ENCODE results near the gene AURKA.
"Not testable (repeated sequence)": the region's sequence is repeated elsewhere in the genome, so short reads cannot be mapped to it uniquely, and the experiment has no call there.

DNA sequence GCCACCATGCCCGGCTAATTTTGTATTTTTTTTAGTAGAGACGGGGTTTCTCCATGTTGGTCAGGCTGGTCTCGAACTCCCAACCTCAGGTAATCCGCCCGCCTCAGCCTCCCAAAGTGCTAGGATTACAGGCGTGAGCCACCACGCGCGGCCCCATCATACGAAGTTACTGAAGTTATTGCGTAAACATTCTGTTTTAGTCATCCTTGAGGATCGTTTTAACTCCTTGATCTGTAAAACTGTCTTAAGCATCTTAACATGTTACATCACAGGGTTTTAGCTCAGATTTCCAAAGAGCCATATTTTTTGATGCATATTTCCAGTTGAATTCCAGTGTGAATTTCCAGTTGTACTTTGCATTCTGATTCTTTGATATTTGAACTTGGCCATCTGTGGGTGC, 13.3 kb upstream of the AURKA start:
- not testable (repeated sequence) for TF ChIP-seq ZFP30, SNAI2, CSDC2, RARB (CRISPR knock-in tag; IDR thresholded peaks at IDR 0.05)
- TF ChIP-seq, protein P1, sequence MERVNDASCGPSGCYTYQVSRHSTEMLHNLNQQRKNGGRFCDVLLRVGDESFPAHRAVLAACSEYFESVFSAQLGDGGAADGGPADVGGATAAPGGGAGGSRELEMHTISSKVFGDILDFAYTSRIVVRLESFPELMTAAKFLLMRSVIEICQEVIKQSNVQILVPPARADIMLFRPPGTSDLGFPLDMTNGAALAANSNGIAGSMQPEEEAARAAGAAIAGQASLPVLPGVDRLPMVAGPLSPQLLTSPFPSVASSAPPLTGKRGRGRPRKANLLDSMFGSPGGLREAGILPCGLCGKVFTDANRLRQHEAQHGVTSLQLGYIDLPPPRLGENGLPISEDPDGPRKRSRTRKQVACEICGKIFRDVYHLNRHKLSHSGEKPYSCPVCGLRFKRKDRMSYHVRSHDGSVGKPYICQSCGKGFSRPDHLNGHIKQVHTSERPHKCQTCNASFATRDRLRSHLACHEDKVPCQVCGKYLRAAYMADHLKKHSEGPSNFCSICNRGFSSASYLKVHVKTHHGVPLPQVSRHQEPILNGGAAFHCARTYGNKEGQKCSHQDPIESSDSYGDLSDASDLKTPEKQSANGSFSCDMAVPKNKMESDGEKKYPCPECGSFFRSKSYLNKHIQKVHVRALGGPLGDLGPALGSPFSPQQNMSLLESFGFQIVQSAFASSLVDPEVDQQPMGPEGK (CRISPR knock-in tag; IDR thresholded peaks at IDR 0.05; ENCODE audit: borderline replicate concordance): not testable (repeated sequence)
- TF ChIP-seq, protein P2, sequence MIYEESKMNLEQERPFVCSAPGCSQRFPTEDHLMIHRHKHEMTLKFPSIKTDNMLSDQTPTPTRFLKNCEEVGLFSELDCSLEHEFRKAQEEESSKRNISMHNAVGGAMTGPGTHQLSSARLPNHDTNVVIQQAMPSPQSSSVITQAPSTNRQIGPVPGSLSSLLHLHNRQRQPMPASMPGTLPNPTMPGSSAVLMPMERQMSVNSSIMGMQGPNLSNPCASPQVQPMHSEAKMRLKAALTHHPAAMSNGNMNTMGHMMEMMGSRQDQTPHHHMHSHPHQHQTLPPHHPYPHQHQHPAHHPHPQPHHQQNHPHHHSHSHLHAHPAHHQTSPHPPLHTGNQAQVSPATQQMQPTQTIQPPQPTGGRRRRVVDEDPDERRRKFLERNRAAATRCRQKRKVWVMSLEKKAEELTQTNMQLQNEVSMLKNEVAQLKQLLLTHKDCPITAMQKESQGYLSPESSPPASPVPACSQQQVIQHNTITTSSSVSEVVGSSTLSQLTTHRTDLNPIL (CRISPR knock-in tag; IDR thresholded peaks at IDR 0.05; ENCODE audit: low read depth): not testable (repeated sequence)

Data from SK-N-SH treated with all-trans-retinoic acid at 6 μM for 48 hours (cell line).